H9 (cell line): ENCODE measurements around the gene BACH2. TPM values are rescaled to one million over a fixed set of nuclear protein-coding genes. Genes with fewer than 3 reads are reported as not detected.

Experiments used
- DNase-seq: peaks from one replicate; pipeline ENCODE4 v3.0.0-alpha.2; 2017
- H2AFZ ChIP-seq: one replicate; pipeline ENCODE4 v1.6.1; 2013; ENCODE audit warnings: mild to moderate bottlenecking, low read length, control low read depth, moderate library complexity
- H2AK5ac ChIP-seq: 2 replicates; pipeline ENCODE4 v1.6.1; 2013; ENCODE audit warnings: low read length, control low read depth, mixed read lengths; ENCODE audit not compliant: insufficient read length
- H2BK120ac ChIP-seq: one replicate; pipeline ENCODE4 v1.6.1; 2013; ENCODE audit warnings: low read depth, mild to moderate bottlenecking, low read length, control low read depth, inconsistent platforms; ENCODE audit not compliant: poor library complexity, severe bottlenecking
- H2BK12ac ChIP-seq: 2 replicates; pipeline ENCODE4 v1.6.1; 2013; ENCODE audit warnings: low read length, control low read depth, mixed read lengths, low read depth; ENCODE audit not compliant: insufficient read length
- H2BK15ac ChIP-seq: 2 replicates; pipeline ENCODE4 v1.6.1; 2013; ENCODE audit warnings: low read depth, low read length, control low read depth
- H2BK20ac ChIP-seq: one replicate; pipeline ENCODE4 v1.6.1; 2013; ENCODE audit warnings: low read depth, mild to moderate bottlenecking, low read length, control low read depth, inconsistent platforms; ENCODE audit not compliant: poor library complexity, severe bottlenecking
- H2BK5ac ChIP-seq: 2 replicates; pipeline ENCODE4 v1.6.1; 2013; ENCODE audit warnings: low read length, control low read depth, mixed read lengths; ENCODE audit not compliant: insufficient read length
- H3K14ac ChIP-seq: 2 replicates; pipeline ENCODE4 v1.6.1; 2013; ENCODE audit warnings: low read length, control low read depth; ENCODE audit not compliant: insufficient read depth
- H3K18ac ChIP-seq: 2 replicates; pipeline ENCODE4 v1.6.1; 2013; ENCODE audit warnings: low read depth, mild to moderate bottlenecking, mixed read lengths, low read length, control low read depth; ENCODE audit not compliant: insufficient read length
- H3K23ac ChIP-seq: 2 replicates; pipeline ENCODE4 v1.6.1; 2013; ENCODE audit warnings: low read length, control low read depth, mixed read lengths, low read depth; ENCODE audit not compliant: insufficient read length
- H3K23me2 ChIP-seq: 2 replicates; pipeline ENCODE4 v1.6.1; 2013; ENCODE audit warnings: low read depth, mild to moderate bottlenecking, mixed read lengths, low read length, control low read depth; ENCODE audit not compliant: insufficient read length, poor library complexity, severe bottlenecking
- H3K27ac ChIP-seq: 2 replicates; pipeline ENCODE4 v1.5.1; 2013; ENCODE audit warnings: low read length, control low read depth, mixed read lengths, low read depth; ENCODE audit not compliant: insufficient read length
- H3K27me3 ChIP-seq: 2 replicates; pipeline ENCODE4 v1.6.1; 2013; ENCODE audit warnings: low read length, control low read depth, inconsistent platforms; ENCODE audit not compliant: insufficient read depth
- H3K4ac ChIP-seq: 2 replicates; pipeline ENCODE4 v1.6.1; 2013; ENCODE audit warnings: low read depth, mild to moderate bottlenecking, control low read depth, inconsistent platforms, low read length, moderate library complexity
- H3K4me1 ChIP-seq: 2 replicates; pipeline ENCODE4 v1.6.1; 2013; ENCODE audit warnings: low read length, control low read depth, inconsistent platforms; ENCODE audit not compliant: insufficient read depth
- H3K4me2 ChIP-seq: 2 replicates; pipeline ENCODE4 v1.6.1; 2013; ENCODE audit warnings: low read length, control low read depth, mixed read lengths; ENCODE audit not compliant: insufficient read length, insufficient read depth
- H3K56ac ChIP-seq: 2 replicates; pipeline ENCODE4 v1.6.1; 2013; ENCODE audit warnings: low read depth, mild to moderate bottlenecking, mixed read lengths, low read length, control low read depth; ENCODE audit not compliant: insufficient read length
- H3K79me1 ChIP-seq: 2 replicates; pipeline ENCODE4 v1.6.1; 2013; ENCODE audit warnings: low read depth, mild to moderate bottlenecking, moderate library complexity, low read length, control low read depth, inconsistent platforms; ENCODE audit not compliant: insufficient read depth, poor library complexity, severe bottlenecking
- H3K79me2 ChIP-seq: 2 replicates; pipeline ENCODE4 v1.6.1; 2013; ENCODE audit warnings: low read length, control low read depth, inconsistent platforms; ENCODE audit not compliant: insufficient read depth
- H3K9ac ChIP-seq: 2 replicates; pipeline ENCODE4 v1.6.1; 2013; ENCODE audit warnings: low read length, control low read depth, mixed read lengths; ENCODE audit not compliant: insufficient read length; ENCODE audit errors: extremely low read depth
- H3K9me3 ChIP-seq: one replicate; pipeline ENCODE4 v1.6.1; 2013; ENCODE audit warnings: low read depth, low read length, inconsistent platforms; ENCODE audit not compliant: control insufficient read depth
- H3T11ph ChIP-seq: one replicate; pipeline ENCODE4 v1.6.1; 2013; ENCODE audit warnings: mild to moderate bottlenecking, low read length, control low read depth, inconsistent platforms
- H4K20me1 ChIP-seq: one replicate; pipeline ENCODE4 v1.6.1; 2013; ENCODE audit not compliant: control insufficient read depth, insufficient read length, insufficient read depth
- H4K5ac ChIP-seq: 2 replicates; pipeline ENCODE4 v1.6.1; 2013; ENCODE audit warnings: low read depth, mild to moderate bottlenecking, mixed read lengths, low read length, control low read depth; ENCODE audit not compliant: insufficient read length
- H4K8ac ChIP-seq: replicated peaks from 2 replicates; pipeline ENCODE4 v1.6.1; 2013; ENCODE audit warnings: low read length, control low read depth, mixed read lengths, low read depth; ENCODE audit not compliant: insufficient read length
- H4K91ac ChIP-seq: 2 replicates; pipeline ENCODE4 v1.6.1; 2013; ENCODE audit warnings: low read depth, mild to moderate bottlenecking, moderate library complexity, mixed read lengths, low read length, control low read depth; ENCODE audit not compliant: insufficient read length
- H3K27ac Mint-ChIP-seq, 3 experiments: 2 replicates in 2 of 3; 3 replicates in 1 of 3; pipeline ENCODE4 v1.8.0; 2020 to 2021; ENCODE audit warnings: mixed read lengths in 3 of 3, mild to moderate bottlenecking in 1 of 3, moderate library complexity in 1 of 3
- H3K27me3 Mint-ChIP-seq: 2 replicates; pipeline ENCODE4 v1.8.0; 2021; ENCODE audit warnings: low read depth, mild to moderate bottlenecking, moderate library complexity, mixed read lengths
- H3K36me3 Mint-ChIP-seq, 3 experiments: 2 replicates in 2 of 3; 3 replicates in 1 of 3; pipeline ENCODE4 v1.8.0; 2020 to 2021; ENCODE audit warnings: low read depth in 3 of 3, mixed read lengths in 3 of 3; ENCODE audit not compliant: insufficient read depth in 1 of 3
- H3K4me1 Mint-ChIP-seq, 2 experiments: 2 replicates each; pipeline ENCODE4 v1.8.0; 2020; ENCODE audit warnings: mixed read lengths in 2 of 2
- H3K4me3 Mint-ChIP-seq, 2 experiments: 2 replicates in 1 of 2; 3 replicates in 1 of 2; pipeline ENCODE4 v1.8.0; 2020 to 2021; ENCODE audit warnings: mild to moderate bottlenecking in 2 of 2, mixed read lengths in 2 of 2, moderate library complexity in 1 of 2
- H3K9me3 Mint-ChIP-seq, 2 experiments: 2 replicates in 1 of 2; 3 replicates in 1 of 2; pipeline ENCODE4 v1.8.0; 2020; ENCODE audit warnings: mild to moderate bottlenecking in 2 of 2, mixed read lengths in 2 of 2, moderate library complexity in 1 of 2
- CTCF ChIP-seq: fragments of 200-600 bp; sonication (generic); conservative IDR thresholded peaks from 3 replicates; pipeline ENCODE4 v1.8.0; 2021; ENCODE audit warnings: antibody characterized with exemption, mild to moderate bottlenecking
- WGBS: extraction: QIAGEN DNeasy Blood & Tissue Kit; methylation state at CpG from one replicate; pipeline ENCODE4 v1.1.7; 2013; ENCODE audit warnings: missing lambda C conversion rate, low lambda C conversion rate, mixed read lengths; ENCODE audit not compliant: insufficient read length; ENCODE audit errors: extremely low coverage; 5-methylcytosine and 5-hydroxymethylcytosine counted together
- total RNA-seq: library from RNA; stranded (reverse); gene quantifications from 2 replicates; pipeline ENCODE4 v1.2.1, GENCODE V29; 2021

BACH2 gene
- total RNA-seq, 1 experiment from 2014 or later: 2.0 TPM

GRCh38 chr6:89978749-89979145, 317.9 kb downstream of the BACH2 start:
- Histone ChIP-seq H2AFZ (no peak overlapping the region), H2AK5ac (no peak overlapping the region), H3K4me2 (no peak overlapping the region), H3K79me2 (no peaks in the 10 kb centered on the region), H4K8ac (no peak overlapping the region), H3K18ac (no peak overlapping the region), H3K9me3 (no peaks in the 10 kb centered on the region), H3K23ac (no peak overlapping the region), H2BK12ac (no peak overlapping the region), H3K4me1 (no peaks in the 10 kb centered on the region; the same call in 1 of the 2 replicates), H3K9ac (no peak overlapping the region), H2BK120ac (no peak overlapping the region), H3K14ac (no peak overlapping the region), H2BK15ac (no peak overlapping the region), H4K5ac (no peak overlapping the region), H3K79me1 (no peaks in the 10 kb centered on the region), H3K27me3 (no peaks in the 10 kb centered on the region), H3K56ac (no peak overlapping the region), H4K20me1 (no peaks in the 10 kb centered on the region), H3K23me2 (no peaks in the 10 kb centered on the region), H3K27ac (no peak overlapping the region), H2BK20ac (no peak overlapping the region), H3T11ph (no peak overlapping the region), H2BK5ac (no peak overlapping the region), H3K4ac (no peak overlapping the region), H4K91ac (no peak overlapping the region)
- no peaks in the 10 kb centered on the region for H3K9me3 Mint-ChIP-seq
- H3K27ac Mint-ChIP-seq: no peak overlapping the region
- no peak overlapping the region for H3K4me3 Mint-ChIP-seq
- WGBS: no CpG with 5 or more reads among the region's 5 CpGs
- no peaks in the 10 kb centered on the region for H3K36me3 Mint-ChIP-seq
- H3K4me1 Mint-ChIP-seq: peaks cover 0 to 3% of the 10 kb centered on the region in 2 experiments; a peak in 3 of 4 replicates
- TF ChIP-seq CTCF: no peak
- no peaks in the 10 kb centered on the region for H3K27me3 Mint-ChIP-seq
- no peak for DNase-seq
